Mucosa of descending colon (tissue), 3 donors: ENCODE measurements around the gene THAP4. TPM values are rescaled to one million over a fixed set of nuclear protein-coding genes. Genes with fewer than 3 reads are reported as not detected.

ENCODE experiments used
- ATAC-seq: fragments of 200-7000 bp; cut with Tn5 transposase; one replicate; pipeline ENCODE4 v1.9.1; 2020; ENCODE audit warnings: mild to moderate bottlenecking, moderate library complexity
- DNase-seq, 3 donors: peaks; one replicate each; pipeline ENCODE4 v3.0.0-alpha.2; 2020
- H3K36me3 ChIP-seq: fragments of 200-600 bp; one replicate; pipeline ENCODE4 v1.8.0; 2021; ENCODE audit warnings: low read depth, mild to moderate bottlenecking
- H3K4me1 ChIP-seq: fragments of 200-600 bp; one replicate; pipeline ENCODE4 v1.8.0; 2021; ENCODE audit warnings: low read depth, mild to moderate bottlenecking
- H3K4me3 ChIP-seq: fragments of 200-600 bp; one replicate; pipeline ENCODE4 v1.8.0; 2021; ENCODE audit warnings: mild to moderate bottlenecking
- H3K9me3 ChIP-seq: fragments of 200-600 bp; one replicate; pipeline ENCODE4 v1.8.0; 2021; ENCODE audit warnings: mild to moderate bottlenecking
- intact Hi-C, 2 donors: fragments of 100-400 bp; cut with DNase I in 1 of 2; cut with micrococcal nuclease in 1 of 2; formaldehyde crosslinking; loops; one replicate each; pipeline versions ENCODE4 v1.11.0 to v1.11.1; 2022; cut with DNase I, micrococcal nuclease
- total RNA-seq, 3 donors: library from RNA; stranded (reverse); fragmentation: NEBNext Ultra II Directional in 2 of 3; extraction: Animal tissue kit (Norgen Biotek cat#: 25700) in 2 of 3; gene quantifications; one replicate each; pipeline versions ENCODE4 v1.2.1 to v1.2.4, GENCODE V29; 2021 to 2023
- TF ChIP-seq, protein P1 (sequence below): fragments of 200-600 bp; IDR thresholded peaks from one replicate; pipeline ENCODE4 v1.8.0; 2022; ENCODE audit warnings: antibody characterized with exemption, mild to moderate bottlenecking
- donor health status: DM: no; HTN: no; CAD: no; lungs with moderate emphysema.
- donor health status: DM: no; HTN: no; CAD: no.
- donor health status: DM: no; HTN: yes; CAD: no.

Gene THAP4
- total RNA-seq, 3 donors from 2014 or later: 67.3 to 86.2 (median 68.8) TPM

DNA sequence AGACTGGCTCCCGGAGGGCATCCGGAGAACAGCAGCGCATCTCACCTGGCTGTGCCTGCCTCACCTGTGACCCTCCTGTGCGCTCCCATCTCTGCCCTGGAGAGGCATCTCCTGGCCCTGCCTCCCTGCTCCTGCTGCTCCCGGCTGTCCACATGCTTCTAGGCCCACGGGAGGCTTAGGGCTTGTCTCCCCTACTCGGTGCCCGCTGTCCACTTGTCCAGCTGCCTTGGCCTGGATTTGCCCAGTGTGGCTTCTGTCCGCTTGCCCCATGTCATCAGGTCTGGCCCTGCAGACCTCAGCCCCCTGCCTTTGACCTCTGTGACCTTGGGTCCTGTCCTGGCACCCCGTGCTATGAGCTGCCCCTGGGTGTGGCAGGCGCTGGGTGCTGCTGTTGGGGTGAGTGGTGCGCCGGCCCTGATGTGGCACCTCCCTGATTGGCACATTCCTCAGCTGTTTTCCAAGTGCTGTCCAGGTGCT lies 73.9 kb downstream of the THAP4 start:
- H3K9me3 ChIP-seq: no peaks in the 10 kb centered on the region
- TF ChIP-seq, protein P1, sequence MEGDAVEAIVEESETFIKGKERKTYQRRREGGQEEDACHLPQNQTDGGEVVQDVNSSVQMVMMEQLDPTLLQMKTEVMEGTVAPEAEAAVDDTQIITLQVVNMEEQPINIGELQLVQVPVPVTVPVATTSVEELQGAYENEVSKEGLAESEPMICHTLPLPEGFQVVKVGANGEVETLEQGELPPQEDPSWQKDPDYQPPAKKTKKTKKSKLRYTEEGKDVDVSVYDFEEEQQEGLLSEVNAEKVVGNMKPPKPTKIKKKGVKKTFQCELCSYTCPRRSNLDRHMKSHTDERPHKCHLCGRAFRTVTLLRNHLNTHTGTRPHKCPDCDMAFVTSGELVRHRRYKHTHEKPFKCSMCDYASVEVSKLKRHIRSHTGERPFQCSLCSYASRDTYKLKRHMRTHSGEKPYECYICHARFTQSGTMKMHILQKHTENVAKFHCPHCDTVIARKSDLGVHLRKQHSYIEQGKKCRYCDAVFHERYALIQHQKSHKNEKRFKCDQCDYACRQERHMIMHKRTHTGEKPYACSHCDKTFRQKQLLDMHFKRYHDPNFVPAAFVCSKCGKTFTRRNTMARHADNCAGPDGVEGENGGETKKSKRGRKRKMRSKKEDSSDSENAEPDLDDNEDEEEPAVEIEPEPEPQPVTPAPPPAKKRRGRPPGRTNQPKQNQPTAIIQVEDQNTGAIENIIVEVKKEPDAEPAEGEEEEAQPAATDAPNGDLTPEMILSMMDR: no peak

DNA sequence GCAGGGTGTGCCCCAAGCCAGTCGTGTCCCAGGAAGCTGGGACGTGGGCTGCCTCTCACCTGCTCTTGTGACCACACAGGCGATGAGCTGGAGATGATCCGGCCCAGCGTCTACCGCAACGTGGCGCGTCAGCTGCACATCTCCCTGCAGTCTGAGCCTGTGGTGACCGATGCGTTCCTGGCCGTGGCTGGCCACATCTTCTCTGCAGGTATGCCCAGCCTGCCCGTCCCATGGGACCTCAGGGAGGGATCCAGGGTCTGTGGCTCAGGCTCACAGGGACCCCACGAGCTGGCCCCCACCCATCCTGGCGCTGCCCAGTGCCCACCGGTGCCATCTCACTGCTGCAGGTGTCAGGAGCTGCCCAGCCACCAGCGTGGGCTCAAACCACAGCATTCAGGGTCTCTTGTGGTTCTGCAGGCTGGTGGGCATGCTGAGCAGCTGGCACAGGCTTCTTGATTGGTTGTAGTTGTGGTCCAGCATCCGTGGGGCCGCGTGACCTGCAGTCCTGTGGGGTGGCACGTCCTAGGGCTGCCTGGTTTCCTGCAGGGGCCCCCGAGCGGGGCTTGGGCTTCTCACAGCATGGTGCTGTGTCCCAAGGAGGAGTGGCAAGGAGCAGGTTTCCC lies 74.6 kb downstream of the THAP4 start:
- DNase-seq (peak in 1 of 3 donors; percentile 52), ATAC-seq (no peak)
- Histone ChIP-seq H3K4me3 (no peak overlapping the region), H3K9me3 (no peaks in the 10 kb centered on the region), H3K4me1 (no peaks in the 10 kb centered on the region), H3K36me3 (no peaks in the 10 kb centered on the region)
- TF ChIP-seq, protein P1: no peak
- intact Hi-C loops: no loop called here

More for the DNA sequence above, 73.9 kb downstream of the THAP4 start:
- intact Hi-C loops: no loop called here
- ATAC-seq: no peak
- no peak overlapping the region for H3K4me3 ChIP-seq
- DNase-seq: peak in 1 of 3 donors; percentile 38
- no peaks in the 10 kb centered on the region for H3K4me1 ChIP-seq
- H3K36me3 ChIP-seq: no peaks in the 10 kb centered on the region

DNA sequence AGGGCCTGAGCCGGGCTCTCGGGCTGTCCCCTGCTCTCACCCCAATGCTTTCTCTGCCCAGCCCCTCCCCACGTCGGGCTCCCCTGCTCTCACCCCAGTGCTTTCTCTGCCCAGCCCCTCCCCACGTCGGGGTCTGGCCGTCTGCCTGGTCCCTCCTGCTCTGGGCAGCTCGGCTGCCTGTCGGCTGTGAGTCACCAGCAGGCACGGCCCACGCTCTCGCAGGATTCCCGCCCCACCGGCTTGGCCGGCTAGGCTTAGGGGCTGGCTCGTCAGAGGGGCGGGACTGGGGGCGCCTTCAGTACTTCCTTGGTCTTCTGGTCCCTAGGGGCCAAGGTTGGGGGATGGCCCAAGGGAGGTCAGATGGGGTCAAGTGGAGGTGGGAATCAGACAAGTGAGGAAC lies 75.1 kb downstream of the THAP4 start:
- Histone ChIP-seq H3K36me3 (no peaks in the 10 kb centered on the region), H3K4me1 (no peaks in the 10 kb centered on the region), H3K4me3 (no peak overlapping the region), H3K9me3 (no peaks in the 10 kb centered on the region)
- TF ChIP-seq, protein P1: no peak
- ATAC-seq (peak; percentile 12), DNase-seq (peak; percentile 31 to 75 (median 53))
- intact Hi-C loops: no loop called here

DNA sequence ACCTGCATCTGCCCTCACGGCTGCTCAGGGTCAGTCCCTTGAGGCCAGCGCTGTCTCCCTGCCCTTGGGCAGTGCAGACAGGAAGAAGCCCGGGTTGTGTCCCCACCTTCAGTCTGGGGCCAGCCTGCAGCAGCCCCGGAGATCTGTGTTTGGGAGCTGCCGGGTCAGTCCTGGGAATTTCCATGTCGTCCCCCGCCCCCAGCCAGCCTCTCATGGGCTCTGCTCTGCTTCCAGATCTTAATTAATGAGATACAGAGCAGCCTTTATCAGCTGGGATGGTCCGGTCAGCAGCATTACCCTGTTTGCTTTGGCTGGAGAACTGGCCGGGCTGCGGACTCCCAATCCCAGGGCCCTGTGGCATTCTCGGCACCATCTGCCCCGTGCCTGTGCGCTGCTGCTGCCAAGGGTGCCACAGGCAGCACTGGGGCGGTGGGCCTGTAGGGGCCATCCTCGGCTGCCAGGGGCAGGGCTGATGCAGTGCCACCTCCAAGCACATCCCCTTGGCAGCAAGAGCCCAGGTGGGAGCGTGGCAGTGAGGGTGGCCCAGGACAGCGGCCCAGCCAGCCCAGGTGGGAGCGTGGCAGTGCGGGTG lies 76.0 kb downstream of the THAP4 start:
- TF ChIP-seq, protein P1: no peak
- H3K4me1 ChIP-seq: no peaks in the 10 kb centered on the region
- DNase-seq (peak in 1 of 3 donors; percentile 40), ATAC-seq (no peak)
- intact Hi-C loops: no loop called here
- no peaks in the 10 kb centered on the region for H3K36me3 ChIP-seq
- H3K9me3 ChIP-seq: no peaks in the 10 kb centered on the region
- H3K4me3 ChIP-seq: no peak overlapping the region

DNA sequence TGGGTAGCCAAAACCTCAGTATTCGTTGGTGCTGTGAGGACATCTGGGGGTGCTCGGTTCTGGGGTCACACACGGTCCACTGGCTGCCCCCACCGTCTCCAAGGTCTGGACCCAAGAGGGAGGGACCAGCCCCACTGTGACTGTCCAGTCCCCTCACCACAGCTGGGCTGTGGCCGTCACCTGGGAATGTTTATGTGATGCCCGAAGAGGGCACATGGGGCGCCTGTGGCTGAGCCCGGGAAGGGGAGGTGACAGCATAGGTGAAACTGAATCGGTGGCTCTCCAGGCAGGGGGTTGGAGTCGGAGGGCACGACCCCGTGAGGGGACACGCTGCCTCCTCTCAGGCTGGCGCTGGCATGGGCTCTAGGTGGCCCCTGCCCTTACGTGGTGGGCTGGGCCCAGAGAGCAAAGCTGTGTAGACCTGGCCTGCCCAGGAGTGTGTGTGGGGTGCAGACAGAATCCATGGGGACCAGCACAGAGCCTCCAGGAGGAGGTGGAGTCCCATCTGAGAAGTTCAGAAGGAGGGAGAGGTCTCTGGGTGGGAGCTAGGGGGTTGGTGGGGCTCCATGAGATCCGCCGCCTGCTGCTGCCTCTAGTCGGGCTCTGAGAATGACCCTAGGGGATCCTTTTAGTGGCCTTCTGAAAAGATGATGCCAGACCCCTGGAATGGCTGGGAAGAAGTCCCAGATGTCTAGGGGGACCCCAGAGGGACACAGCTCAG lies 76.6 kb downstream of the THAP4 start:
- intact Hi-C loops: no loop called here
- no peaks in the 10 kb centered on the region for H3K36me3 ChIP-seq
- ATAC-seq (no peak), DNase-seq (peak in 1 of 3 donors; percentile 50)
- no peaks in the 10 kb centered on the region for H3K9me3 ChIP-seq
- no peak overlapping the region for H3K4me3 ChIP-seq
- no peaks in the 10 kb centered on the region for H3K4me1 ChIP-seq
- TF ChIP-seq, protein P1: no peak
